Camera-type eye (tissue), 1 donor: ENCODE results near the gene CADM3. TPM values are rescaled to one million over a fixed set of nuclear protein-coding genes. Genes with fewer than 3 reads are reported as not detected.

Experiments
- total RNA-seq: library from RNA; depleted of rRNA; stranded (reverse); fragments of >200 nt; gene quantifications from one replicate; pipeline ENCODE4 v1.2.3, GENCODE V29; 2014

CADM3 gene
- 89.3 TPM for total RNA-seq

GRCh38 chr1:159171254-159171687 is at the start of gene CADM3:
TSS of gene CADM3 (plus strand) at chr1:159171615. CDS start at chr1:159171766, 151 bp downstream.

GRCh38 chr1:159204161-159205141 is 33.0 kb downstream of the CADM3 start, which contains the start of gene ACKR1:
TSS of gene ACKR1 (plus strand) at chr1:159204875. CDS start at chr1:159204960, 85 bp downstream.

Other genes starting within 250 kb of the CADM3 start
- not detected for gene PYHIN1, start 240.1 kb upstream of the CADM3 start, total RNA-seq
- 41.9 TPM for gene IFI16, start 161.7 kb upstream of the CADM3 start, total RNA-seq
- 5.2 TPM for gene AIM2, start 94.8 kb upstream of the CADM3 start, total RNA-seq
- gene ACKR1, start 33.3 kb downstream of the CADM3 start, total RNA-seq: 8.9 TPM
- gene FCER1A, start 130.7 kb downstream of the CADM3 start, total RNA-seq: 0.77 TPM